Activated B cell treated with CpG ODN at 0.5 μM for 24 hours (primary cell): ENCODE results near the gene MLLT3. TPM values are rescaled to one million over a fixed set of nuclear protein-coding genes. Genes with fewer than 3 reads are reported as not detected.

ENCODE experiments used
- ATAC-seq: fragments of 200-7000 bp; cut with Tn5 transposase; one replicate; pipeline ENCODE4 v1.10.0; 2021; ENCODE audit warnings: low read depth, mild to moderate bottlenecking, moderate library complexity
- CTCF ChIA-PET: fragments of 350-600 bp; sonication (Branson Sonifier 250); formaldehyde crosslinking; loops from one replicate; lab custom pipeline; 2021; ENCODE audit warnings: antibody characterized with exemption; lab: Charles Lee
- POLR2A ChIA-PET: fragments of 350-600 bp; sonication (Branson Sonifier 250); formaldehyde crosslinking; loops from one replicate; lab custom pipeline; 2021; ENCODE audit warnings: antibody characterized with exemption; lab: Charles Lee
- DNase-seq: peaks from one replicate; pipeline ENCODE4 v3.0.0; 2022
- H3K27ac Mint-ChIP-seq: one replicate; pipeline ENCODE4 v1.8.0; 2020; ENCODE audit warnings: mixed read lengths
- H3K27me3 Mint-ChIP-seq: one replicate; pipeline ENCODE4 v1.8.0; 2021; ENCODE audit warnings: mixed read lengths
- H3K36me3 Mint-ChIP-seq: one replicate; pipeline ENCODE4 v1.8.0; 2021; ENCODE audit warnings: low read depth, mixed read lengths
- H3K4me1 Mint-ChIP-seq: one replicate; pipeline ENCODE4 v1.8.0; 2021; ENCODE audit warnings: mixed read lengths
- H3K4me3 Mint-ChIP-seq: one replicate; pipeline ENCODE4 v1.8.0; 2020; ENCODE audit warnings: mild to moderate bottlenecking, mixed read lengths
- H3K9me3 Mint-ChIP-seq: one replicate; pipeline ENCODE4 v1.8.0; 2020; ENCODE audit warnings: mixed read lengths
- intact Hi-C: fragments of 100-400 bp; cut with micrococcal nuclease; formaldehyde crosslinking; loops from one replicate; pipeline ENCODE4 v1.15.1; 2024
- total RNA-seq: library from RNA; stranded (reverse); gene quantifications from 2 replicates; pipeline ENCODE4 v1.2.3, GENCODE V29; 2022
- TF ChIP-seq, protein P1 (sequence below): fragments of 200-600 bp; IDR thresholded peaks from one replicate; pipeline ENCODE4 v1.8.0; 2022; ENCODE audit warnings: antibody characterized with exemption, mild to moderate bottlenecking

The MLLT3 gene
- total RNA-seq, 1 donor from 2014 or later, result 1.5 TPM

DNA sequence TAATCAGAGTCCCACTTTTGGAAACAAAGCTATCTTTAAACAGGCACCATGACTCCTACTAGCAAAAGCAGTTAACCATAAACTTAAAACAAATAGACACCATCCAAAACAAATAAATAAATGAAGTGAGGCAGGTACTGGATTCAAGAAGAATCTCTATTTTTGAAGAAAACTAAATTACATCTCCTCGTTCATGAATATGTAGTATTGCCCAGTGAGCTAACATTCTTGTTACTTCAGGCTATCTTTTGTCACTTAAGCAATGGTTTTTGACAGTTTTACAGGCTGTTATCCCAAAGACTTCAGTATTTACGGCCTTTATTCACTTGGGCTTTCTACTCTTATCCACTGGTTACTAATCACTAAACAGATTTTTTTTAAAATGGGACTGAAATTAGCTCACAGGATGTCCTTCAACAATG, 242.5 kb downstream of the MLLT3 start:
- TF ChIP-seq, protein P1, sequence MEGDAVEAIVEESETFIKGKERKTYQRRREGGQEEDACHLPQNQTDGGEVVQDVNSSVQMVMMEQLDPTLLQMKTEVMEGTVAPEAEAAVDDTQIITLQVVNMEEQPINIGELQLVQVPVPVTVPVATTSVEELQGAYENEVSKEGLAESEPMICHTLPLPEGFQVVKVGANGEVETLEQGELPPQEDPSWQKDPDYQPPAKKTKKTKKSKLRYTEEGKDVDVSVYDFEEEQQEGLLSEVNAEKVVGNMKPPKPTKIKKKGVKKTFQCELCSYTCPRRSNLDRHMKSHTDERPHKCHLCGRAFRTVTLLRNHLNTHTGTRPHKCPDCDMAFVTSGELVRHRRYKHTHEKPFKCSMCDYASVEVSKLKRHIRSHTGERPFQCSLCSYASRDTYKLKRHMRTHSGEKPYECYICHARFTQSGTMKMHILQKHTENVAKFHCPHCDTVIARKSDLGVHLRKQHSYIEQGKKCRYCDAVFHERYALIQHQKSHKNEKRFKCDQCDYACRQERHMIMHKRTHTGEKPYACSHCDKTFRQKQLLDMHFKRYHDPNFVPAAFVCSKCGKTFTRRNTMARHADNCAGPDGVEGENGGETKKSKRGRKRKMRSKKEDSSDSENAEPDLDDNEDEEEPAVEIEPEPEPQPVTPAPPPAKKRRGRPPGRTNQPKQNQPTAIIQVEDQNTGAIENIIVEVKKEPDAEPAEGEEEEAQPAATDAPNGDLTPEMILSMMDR, result no peak
- POLR2A ChIA-PET, result no interaction called here
- CTCF ChIA-PET, result no interaction called here
- ATAC-seq, result no peak
- no peak overlapping the region for H3K4me3 Mint-ChIP-seq
- no peaks in the 10 kb centered on the region for H3K4me1 Mint-ChIP-seq
- H3K36me3 Mint-ChIP-seq, result no peaks in the 10 kb centered on the region
- no peaks in the 10 kb centered on the region for H3K9me3 Mint-ChIP-seq
- intact Hi-C loops, result no loop called here
- DNase-seq, result no peak
- H3K27me3 Mint-ChIP-seq, result peaks cover 2% of the 10 kb centered on the region
- H3K27ac Mint-ChIP-seq, result no peak overlapping the region

GRCh38 chr9:20378851-20379250, 243.4 kb downstream of the MLLT3 start:
- H3K4me3 Mint-ChIP-seq, result no peak overlapping the region
- ChIA-PET POLR2A (no interaction called here), CTCF (no interaction called here)
- TF ChIP-seq, protein P1, result no peak
- ATAC-seq (no peak), DNase-seq (no peak)
- no peaks in the 10 kb centered on the region for H3K36me3 Mint-ChIP-seq
- H3K4me1 Mint-ChIP-seq, result no peaks in the 10 kb centered on the region
- intact Hi-C loops, result no loop called here
- peaks cover 2% of the 10 kb centered on the region for H3K27me3 Mint-ChIP-seq
- no peak overlapping the region for H3K27ac Mint-ChIP-seq
- no peaks in the 10 kb centered on the region for H3K9me3 Mint-ChIP-seq

DNA sequence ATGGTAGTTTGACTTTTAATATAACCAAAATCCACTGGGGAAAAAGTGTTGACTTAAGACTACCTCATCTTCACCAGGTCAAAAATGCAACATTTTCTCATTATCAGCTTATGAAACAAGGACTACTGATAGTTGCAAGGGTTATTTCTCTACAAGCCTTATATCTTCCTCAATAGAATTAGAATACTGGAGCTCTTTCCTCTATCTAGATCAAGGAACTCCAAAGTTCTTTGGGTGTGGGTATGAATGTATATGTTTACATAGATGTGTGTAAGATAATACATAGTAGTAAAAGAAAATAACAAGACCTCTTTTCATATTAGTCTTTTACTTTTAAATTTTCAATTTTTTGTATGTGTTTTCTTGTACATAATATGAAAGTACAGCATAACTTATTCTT, 244.5 kb downstream of the MLLT3 start:
- intact Hi-C loops, result no loop called here
- H3K4me1 Mint-ChIP-seq, result peaks cover 5% of the 10 kb centered on the region
- H3K36me3 Mint-ChIP-seq, result no peaks in the 10 kb centered on the region

DNA sequence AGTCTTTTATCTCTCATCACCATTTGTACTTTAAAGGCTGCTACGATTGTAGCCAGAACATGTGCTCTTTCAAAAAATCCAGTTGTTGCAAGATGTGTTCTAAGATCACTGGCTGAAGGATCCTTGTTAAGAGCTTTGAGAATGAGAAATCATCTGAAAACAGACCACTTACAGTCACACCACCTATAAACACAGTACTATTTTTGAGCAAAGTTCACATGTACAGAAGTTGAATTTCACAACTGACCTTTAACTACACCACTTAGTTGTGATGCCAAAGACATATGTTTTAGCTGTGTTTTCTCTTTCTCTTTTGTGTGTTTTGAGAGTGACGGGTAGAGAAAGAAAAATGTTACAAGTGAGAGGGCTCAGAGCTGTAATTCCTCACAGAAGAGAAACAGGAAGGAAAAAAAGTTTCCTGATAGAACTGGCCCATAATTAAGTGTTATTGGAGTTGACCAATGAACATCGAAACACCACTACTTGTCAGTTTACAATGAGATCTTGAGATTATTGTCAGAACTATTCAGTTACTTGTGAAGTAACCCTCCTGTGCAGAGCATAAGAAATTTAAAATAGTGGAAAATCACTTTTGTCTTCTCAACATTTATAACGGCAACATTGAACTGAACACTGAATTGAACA, 245.4 kb downstream of the MLLT3 start:
- ChIA-PET CTCF (no interaction called here), POLR2A (no interaction called here)
- DNase-seq (no peak), ATAC-seq (no peak)
- Mint-ChIP-seq H3K4me1 (peaks cover 5% of the 10 kb centered on the region), H3K9me3 (no peaks in the 10 kb centered on the region), H3K36me3 (no peaks in the 10 kb centered on the region), H3K27ac (no peak overlapping the region), H3K4me3 (no peak overlapping the region), H3K27me3 (peaks cover 2% of the 10 kb centered on the region)
- TF ChIP-seq, protein P1, result no peak
- intact Hi-C loops, result no loop called here

More for the DNA sequence above, 244.5 kb downstream of the MLLT3 start:
- no peak overlapping the region for H3K27ac Mint-ChIP-seq
- ChIA-PET CTCF (no interaction called here), POLR2A (no interaction called here)
- peaks cover 2% of the 10 kb centered on the region for H3K27me3 Mint-ChIP-seq
- ATAC-seq (no peak), DNase-seq (no peak)
- H3K4me3 Mint-ChIP-seq, result no peak overlapping the region
- TF ChIP-seq, protein P1, result no peak
- H3K9me3 Mint-ChIP-seq, result no peaks in the 10 kb centered on the region

DNA sequence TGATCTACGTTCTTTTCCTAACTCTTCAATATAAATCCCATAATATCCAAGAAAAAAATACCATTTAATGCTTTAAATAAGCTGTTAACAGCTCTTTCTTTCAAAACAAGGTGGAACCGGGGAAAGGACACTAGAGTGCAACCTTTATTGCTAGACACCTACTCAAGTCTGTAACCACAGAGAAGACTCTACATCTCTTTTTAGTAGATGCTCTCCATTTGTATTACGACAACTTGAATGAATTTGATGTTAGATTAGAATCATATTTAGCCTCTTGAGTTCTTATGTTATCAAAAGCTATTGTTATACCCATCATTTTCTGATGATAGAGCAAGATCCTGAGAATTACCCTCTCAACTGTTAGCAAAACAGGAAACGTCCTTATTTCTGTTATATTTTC, 246.3 kb downstream of the MLLT3 start:
- intact Hi-C loops, result no loop called here
- no peaks in the 10 kb centered on the region for H3K9me3 Mint-ChIP-seq
- H3K27me3 Mint-ChIP-seq, result peaks cover 2% of the 10 kb centered on the region
- no peak overlapping the region for H3K27ac Mint-ChIP-seq
- CTCF ChIA-PET, result no interaction called here
- TF ChIP-seq, protein P1, result no peak
- no peak for DNase-seq
- no peaks in the 10 kb centered on the region for H3K36me3 Mint-ChIP-seq
- no peak overlapping the region for H3K4me3 Mint-ChIP-seq
- POLR2A ChIA-PET, result no interaction called here
- ATAC-seq, result no peak
- H3K4me1 Mint-ChIP-seq, result peaks cover 5% of the 10 kb centered on the region
